ENCODE measurements around the gene SLC35F3. TPM values are rescaled to one million over a fixed set of nuclear protein-coding genes. Genes with fewer than 3 reads are reported as not detected.

SLC35F3 gene
- total RNA-seq, 1 donor from 2014 or later, result 1.6 TPM

- no peak for TF ChIP-seq CTCF (conservative IDR thresholded peaks at IDR 0.05; ENCODE audit: low read depth, low read length)
- DNase-seq (ENCODE audit: low read depth), result no peak
These were observed 191.8 kb downstream of the SLC35F3 start for GRCh38 chr1:234096161-234096770.

GRCh38 chr1:234102583-234102982 is 198.1 kb downstream of the SLC35F3 start:
- H3K4me3 ChIP-seq (ENCODE audit: low read depth, low read length), result no peak overlapping the region
- TF ChIP-seq CTCF (conservative IDR thresholded peaks at IDR 0.05; ENCODE audit: low read depth, low read length), result no peak
- DNase-seq (ENCODE audit: low read depth), result no peak

More at GRCh38 chr1:234096161-234096770, 191.8 kb downstream of the SLC35F3 start:
- H3K4me3 ChIP-seq (ENCODE audit: low read depth, low read length), result no peak overlapping the region

- no peak overlapping the region for H3K4me3 ChIP-seq (ENCODE audit: low read depth, low read length)
- TF ChIP-seq CTCF (conservative IDR thresholded peaks at IDR 0.05; ENCODE audit: low read depth, low read length), result no peak
- no peak for DNase-seq (ENCODE audit: low read depth)
These were observed 198.7 kb downstream of the SLC35F3 start for GRCh38 chr1:234103198-234103597.

- TF ChIP-seq CTCF (conservative IDR thresholded peaks at IDR 0.05; ENCODE audit: low read depth, low read length), result no peak
- H3K4me3 ChIP-seq (ENCODE audit: low read depth, low read length), result no peak overlapping the region
- no peak for DNase-seq (ENCODE audit: low read depth)
These were observed 201.6 kb downstream of the SLC35F3 start for GRCh38 chr1:234106032-234106431.

- no peak for TF ChIP-seq CTCF (conservative IDR thresholded peaks at IDR 0.05; ENCODE audit: low read depth, low read length)
- no peak overlapping the region for H3K4me3 ChIP-seq (ENCODE audit: low read depth, low read length)
- DNase-seq (ENCODE audit: low read depth), result no peak
These were observed 203.0 kb downstream of the SLC35F3 start for GRCh38 chr1:234107416-234108021.

- no peak for TF ChIP-seq CTCF (conservative IDR thresholded peaks at IDR 0.05; ENCODE audit: low read depth, low read length)
- DNase-seq (ENCODE audit: low read depth), result no peak
These were observed 204.4 kb downstream of the SLC35F3 start for GRCh38 chr1:234108921-234109320.

GRCh38 chr1:234109840-234110239 is 205.4 kb downstream of the SLC35F3 start:
- no peak for DNase-seq (ENCODE audit: low read depth)
- no peak overlapping the region for H3K4me3 ChIP-seq (ENCODE audit: low read depth, low read length)
- no peak for TF ChIP-seq CTCF (conservative IDR thresholded peaks at IDR 0.05; ENCODE audit: low read depth, low read length)

More at GRCh38 chr1:234108921-234109320, 204.4 kb downstream of the SLC35F3 start:
- H3K4me3 ChIP-seq (ENCODE audit: low read depth, low read length), result no peak overlapping the region
